PC-9 (cell line): ENCODE measurements around the gene AP2A1.

Experiments
- EZH2 ChIP-seq: fragments of 200-600 bp; sonication (generic); IDR thresholded peaks from 2 replicates; pipeline ENCODE4 v1.8.0; 2017; ENCODE audit warnings: antibody characterized with exemption, low read depth
- TF ChIP-seq, protein P1 (sequence below): fragments of 200-600 bp; sonication (generic); conservative IDR thresholded peaks from 2 replicates; pipeline ENCODE4 v1.6.1; 2017; ENCODE audit warnings: mixed run types, antibody characterized with exemption, mild to moderate bottlenecking, moderate library complexity

DNA sequence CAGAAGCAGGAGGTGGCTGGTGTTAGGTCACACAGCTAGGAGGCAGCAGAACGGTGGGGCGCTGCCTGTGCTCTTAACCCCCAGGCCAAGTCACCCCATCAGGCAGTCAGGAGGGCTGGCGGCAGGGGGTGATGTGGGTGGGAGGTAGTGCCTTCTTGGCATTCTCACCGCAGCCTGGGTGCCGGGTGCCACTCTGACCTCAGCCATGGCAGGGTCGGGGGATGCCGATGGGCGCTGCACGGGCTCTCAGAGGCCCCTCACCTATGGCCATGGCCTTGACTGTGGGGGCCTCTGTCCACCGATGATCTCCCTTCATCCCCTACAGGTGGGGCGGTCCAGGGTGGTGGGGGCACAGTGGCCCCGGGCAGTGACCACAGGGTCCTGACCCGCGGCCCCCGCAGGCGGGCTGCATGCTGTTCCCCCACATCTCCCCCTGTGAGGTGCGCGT, 89.8 kb downstream of the AP2A1 start:
- TF ChIP-seq, protein P1, sequence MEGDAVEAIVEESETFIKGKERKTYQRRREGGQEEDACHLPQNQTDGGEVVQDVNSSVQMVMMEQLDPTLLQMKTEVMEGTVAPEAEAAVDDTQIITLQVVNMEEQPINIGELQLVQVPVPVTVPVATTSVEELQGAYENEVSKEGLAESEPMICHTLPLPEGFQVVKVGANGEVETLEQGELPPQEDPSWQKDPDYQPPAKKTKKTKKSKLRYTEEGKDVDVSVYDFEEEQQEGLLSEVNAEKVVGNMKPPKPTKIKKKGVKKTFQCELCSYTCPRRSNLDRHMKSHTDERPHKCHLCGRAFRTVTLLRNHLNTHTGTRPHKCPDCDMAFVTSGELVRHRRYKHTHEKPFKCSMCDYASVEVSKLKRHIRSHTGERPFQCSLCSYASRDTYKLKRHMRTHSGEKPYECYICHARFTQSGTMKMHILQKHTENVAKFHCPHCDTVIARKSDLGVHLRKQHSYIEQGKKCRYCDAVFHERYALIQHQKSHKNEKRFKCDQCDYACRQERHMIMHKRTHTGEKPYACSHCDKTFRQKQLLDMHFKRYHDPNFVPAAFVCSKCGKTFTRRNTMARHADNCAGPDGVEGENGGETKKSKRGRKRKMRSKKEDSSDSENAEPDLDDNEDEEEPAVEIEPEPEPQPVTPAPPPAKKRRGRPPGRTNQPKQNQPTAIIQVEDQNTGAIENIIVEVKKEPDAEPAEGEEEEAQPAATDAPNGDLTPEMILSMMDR, result no peak
- no peak for TF ChIP-seq EZH2
